Hippocampal formation (tissue), 2 donors: ENCODE measurements around the gene ABCF1.

Source experiments
- DNase-seq, 2 donors: peaks; one replicate each; lab custom pipeline; 2025; lab: John Stamatoyannopoulos, UW

The ABCF1 gene

GRCh38 chr6:30601436-30601814 is 30.2 kb downstream of the ABCF1 start:
- no peak for DNase-seq

- DNase-seq: no peak
These were observed 30.8 kb downstream of the ABCF1 start for GRCh38 chr6:30601815-30602641.

- no peak for DNase-seq
These were observed 32.7 kb downstream of the ABCF1 start for GRCh38 chr6:30603961-30604360.

DNA sequence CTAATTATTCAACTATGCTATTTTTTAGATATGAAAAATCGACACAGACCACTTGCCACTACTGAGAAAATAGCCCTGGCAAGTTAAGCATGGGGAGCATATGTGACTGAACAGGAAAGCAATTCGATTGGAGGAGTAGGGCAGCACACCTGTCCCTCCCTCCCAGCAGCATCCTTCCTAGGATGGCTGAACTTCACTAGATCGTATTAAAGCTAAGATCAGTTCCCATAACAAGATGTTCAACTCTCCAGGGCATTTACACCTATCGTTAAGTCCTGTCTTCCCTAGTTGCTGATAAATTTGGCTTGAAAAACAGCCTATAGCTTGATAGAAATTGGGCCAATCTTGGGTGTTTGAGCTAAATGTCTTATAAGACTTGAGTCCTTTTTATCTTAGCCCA is 38.8 kb downstream of the ABCF1 start:
- DNase-seq: no peak

DNA sequence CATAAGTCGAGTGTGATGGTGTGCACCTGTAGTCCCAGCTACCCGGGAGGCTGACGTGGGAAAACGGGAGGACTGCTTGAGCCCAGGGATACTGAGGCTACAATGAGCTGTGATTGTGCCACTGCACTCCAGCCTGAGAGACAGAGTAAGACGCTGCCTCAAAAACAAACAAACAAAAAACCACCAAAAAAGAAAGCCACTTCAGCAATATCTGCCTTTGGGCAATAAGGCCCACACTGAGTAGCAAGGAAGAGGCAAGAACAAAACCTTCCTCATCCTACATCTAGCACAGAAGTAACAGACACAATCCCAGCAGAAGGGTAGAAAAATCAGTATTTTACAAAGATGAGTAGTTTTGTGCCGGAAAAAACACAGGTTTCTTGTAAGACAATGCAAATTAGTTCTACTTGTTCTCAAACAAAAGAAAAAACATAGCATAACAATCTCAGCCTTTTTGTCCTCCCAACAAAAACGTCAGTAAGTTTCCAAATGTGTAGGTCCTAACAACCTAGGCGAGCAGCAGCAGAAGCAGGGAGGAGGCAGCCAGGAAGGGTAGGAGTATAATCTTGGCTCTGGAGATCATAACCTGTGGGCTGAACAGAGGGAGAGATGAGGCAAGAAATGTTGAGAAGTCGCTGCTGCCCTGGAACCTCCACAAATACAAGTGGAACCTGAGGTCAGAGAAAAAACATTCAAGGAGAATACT is 40.1 kb downstream of the ABCF1 start:
- no peak for DNase-seq

DNA sequence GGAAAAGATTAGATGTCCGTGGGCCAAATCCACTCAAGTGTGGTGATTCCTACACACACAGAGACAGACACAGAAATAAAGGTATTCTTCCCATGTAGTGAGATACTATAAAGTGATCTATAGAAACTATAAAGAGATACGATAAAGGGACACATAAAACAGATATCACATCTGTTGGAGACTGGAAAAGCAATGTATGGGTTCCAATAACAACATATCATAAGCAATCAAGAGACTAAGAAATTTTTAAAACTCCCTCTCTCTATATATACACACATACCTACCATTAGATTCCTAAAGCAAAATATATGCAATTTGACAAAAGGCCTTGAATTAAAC is 40.6 kb downstream of the ABCF1 start:
- DNase-seq: no peak

DNA sequence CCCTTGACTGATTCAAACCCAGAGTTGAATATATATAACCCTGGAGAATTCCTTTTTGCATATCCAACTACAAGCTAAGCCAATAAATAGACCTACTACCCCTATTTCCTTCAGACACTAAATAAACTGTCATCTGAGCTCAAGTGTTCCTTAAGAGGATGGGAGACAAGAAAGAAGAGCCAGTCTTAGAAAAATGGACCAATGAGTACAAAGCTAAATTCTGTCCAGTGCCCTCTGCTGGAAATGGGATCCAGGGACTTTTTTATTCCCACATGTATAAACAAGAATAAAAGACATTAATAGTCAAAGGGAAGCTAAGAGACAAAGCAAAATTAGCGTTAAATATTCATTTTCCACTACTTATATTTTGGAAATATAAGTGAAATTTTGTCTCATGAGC is 41.0 kb downstream of the ABCF1 start:
- DNase-seq: no peak

GRCh38 chr6:30612687-30613248 is 41.5 kb downstream of the ABCF1 start:
- DNase-seq: no peak

GRCh38 chr6:30613251-30614043 is 42.2 kb downstream of the ABCF1 start:
- no peak for DNase-seq

DNA sequence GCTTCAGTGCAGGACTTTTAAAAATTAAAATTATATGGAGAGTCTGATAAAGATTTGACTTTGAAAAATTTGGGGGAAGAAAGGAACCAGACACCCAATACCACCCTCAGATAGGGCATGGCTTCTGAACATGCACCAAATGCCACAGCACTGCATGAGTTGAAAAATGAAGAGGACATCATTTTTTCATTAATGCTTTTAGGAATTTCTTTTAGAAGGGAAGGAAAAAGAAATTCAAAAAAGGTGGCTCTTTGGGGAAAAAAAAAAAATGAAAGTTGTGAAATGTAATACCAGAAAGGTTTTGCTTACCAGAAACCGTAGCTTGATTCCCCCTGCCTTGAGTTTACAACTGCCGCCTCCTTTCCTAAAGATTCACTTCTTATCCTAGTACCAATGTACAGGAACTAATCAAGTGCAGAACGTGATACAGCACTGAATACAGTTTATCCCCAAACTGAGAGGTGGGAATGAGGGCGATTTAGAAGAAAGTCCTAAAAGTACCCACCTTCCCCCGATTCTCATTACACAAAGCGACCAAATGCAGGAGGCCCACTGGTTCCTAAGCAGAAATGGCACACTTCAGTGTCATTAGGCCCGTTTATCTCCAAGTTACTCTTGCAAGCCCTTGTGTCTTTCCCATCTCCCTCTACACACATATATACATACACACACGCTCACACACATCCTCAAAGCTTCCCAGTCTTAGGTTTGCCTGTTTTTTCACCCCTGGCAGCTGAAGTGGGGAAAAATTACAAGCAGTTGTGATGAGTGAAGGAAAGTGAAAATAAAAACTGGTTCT is 43.0 kb downstream of the ABCF1 start:
- peak in 1 of 2 donors; percentile 64 for DNase-seq

DNA sequence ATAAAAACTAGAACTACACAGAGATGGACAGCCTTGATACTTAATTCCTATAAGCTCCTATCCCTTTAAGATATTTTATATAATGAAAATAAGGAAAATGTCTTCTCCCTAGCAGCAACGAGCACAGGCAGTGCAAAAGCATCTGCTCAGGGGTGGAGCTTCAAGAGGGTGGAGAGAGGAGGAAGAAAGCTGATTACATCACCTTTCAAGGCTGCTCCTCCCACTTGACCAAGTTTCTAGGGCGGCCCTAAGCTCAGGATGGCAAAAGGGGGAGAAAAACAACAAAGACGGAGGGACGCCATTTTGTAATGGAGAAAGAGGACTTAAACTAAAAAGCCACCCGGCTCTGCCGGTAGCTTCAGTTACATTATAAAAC is 43.6 kb downstream of the ABCF1 start:
- DNase-seq: peak; percentile 78 to 99

- peak; percentile 26 to 66 for DNase-seq
These were observed 44.1 kb downstream of the ABCF1 start for GRCh38 chr6:30615219-30615957.

GRCh38 chr6:30615958-30616810 is 44.9 kb downstream of the ABCF1 start:
- DNase-seq: peak; percentile 7 to 24

DNA sequence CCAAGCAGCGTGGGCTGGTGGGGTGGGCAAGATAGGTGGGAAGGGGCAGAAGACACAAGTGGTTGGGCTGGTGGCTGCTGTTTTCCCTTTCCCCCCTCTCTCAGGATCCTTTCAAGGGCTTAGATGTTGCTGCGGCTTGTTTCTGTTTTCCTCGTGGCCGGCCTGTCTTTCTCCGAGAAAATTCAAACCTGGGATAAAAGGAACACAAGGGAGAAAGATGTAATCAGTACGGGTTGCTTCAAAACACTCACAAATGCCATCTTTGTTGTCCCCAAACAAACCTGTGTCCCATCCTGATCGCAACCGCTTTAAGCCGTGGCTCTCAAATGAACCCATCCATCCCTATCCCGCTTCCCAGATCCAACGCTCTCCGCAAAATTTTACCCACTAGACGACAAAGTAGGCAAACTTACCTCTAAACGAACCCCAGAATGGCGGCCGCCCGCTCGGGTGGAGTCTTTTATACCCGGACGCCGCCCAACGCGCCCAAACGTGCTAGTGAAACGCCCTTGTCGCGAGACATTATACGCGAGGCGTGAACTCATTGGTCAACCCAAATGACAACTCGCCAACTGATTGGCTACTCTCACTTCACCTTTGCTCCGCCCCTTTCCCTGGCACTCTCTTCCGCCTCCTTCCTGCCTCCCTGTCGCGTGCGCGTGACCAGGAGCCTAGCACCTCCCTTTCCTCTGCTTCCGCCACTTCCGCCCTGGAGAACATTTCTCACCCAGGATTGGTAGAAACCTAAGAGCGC is 45.7 kb downstream of the ABCF1 start, which contains the start of gene PPP1R10:
Gene PPP1R10 (minus strand): TSS at position 433 of the 754 bp plus-strand sequence. CDS start 7,299 bp downstream, outside the sequence.
- DNase-seq: peak; percentile 98 to 99

GRCh38 chr6:30617565-30618269 is 46.5 kb downstream of the ABCF1 start, which contains the start of gene MRPS18B:
MRPS18B (plus strand) TSS chr6:30617840; CDS start chr6:30617866, 26 bp downstream.
- peak; percentile 95 to 97 for DNase-seq

- no peak for DNase-seq
These were observed 47.1 kb downstream of the ABCF1 start for GRCh38 chr6:30618270-30618797.

DNA sequence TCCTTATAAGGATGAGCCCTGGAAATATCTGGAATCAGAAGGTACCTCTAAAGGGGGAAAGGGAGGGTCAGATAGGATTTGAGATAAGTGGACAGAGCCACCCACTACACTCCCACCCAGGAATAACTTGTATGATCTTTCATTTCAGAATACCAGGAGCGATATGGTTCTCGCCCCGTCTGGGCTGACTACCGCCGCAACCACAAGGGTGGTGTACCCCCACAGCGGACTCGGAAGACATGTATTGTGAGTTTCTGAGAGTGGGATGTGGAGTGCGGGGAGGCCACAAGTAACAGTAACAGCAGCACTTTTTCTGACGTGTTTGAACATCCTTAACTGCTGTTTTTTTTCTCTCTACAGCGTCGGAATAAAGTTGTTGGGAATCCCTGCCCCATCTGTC is 48.3 kb downstream of the ABCF1 start:
- no peak for DNase-seq

DNA sequence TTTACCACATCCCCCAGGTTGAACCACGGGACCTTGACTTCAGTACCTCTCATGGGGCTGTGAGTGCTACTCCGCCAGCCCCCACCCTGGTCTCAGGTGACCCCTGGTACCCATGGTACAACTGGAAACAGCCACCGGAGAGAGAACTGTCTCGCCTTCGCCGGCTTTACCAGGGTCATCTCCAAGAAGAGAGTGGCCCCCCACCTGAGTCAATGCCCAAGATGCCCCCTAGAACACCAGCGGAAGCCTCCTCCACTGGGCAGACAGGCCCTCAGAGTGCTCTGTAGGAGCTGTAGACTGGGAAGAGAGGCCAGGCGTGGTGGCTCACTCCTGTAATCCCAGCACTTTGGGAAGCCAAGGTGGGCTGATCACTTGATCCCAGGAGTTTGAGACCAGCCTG is 54.3 kb downstream of the ABCF1 start:
- no peak for DNase-seq
